Measurements from ENCODE around the gene RREB1. TPM values are rescaled to one million over a fixed set of nuclear protein-coding genes. Genes with fewer than 3 reads are reported as not detected.

The RREB1 gene
- total and polyA plus RNA-seq, 2 donors (not counting 3 experiments of a cell fraction or from before 2014, with no cell fraction given): 3.7 to 33.0 TPM

DNA sequence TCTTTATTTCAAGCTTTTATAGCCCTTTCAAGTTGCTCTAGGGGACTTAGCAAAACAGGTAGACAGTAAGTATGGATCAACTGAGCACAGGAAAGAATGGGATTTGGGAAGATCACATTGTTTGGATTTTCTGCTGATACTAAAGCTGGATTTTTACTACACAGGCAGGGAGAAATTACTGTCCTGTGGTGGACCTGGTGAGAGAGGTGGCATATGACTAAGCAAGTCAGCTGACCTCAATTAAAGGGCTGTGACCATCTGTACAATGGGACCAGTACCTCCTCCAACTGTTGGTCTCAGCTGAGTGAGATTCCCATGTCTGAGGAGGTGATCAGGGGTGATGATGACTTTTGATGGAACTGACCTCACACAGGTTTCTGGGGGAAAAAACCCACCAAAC, 28.0 kb downstream of the RREB1 start:
- FAIRE-seq: no peak
- H2AFZ ChIP-seq (ENCODE audit: low read depth, low read length): no peak overlapping the region
- no peaks in the 10 kb centered on the region for H3K9me3 ChIP-seq (replicated peaks; ENCODE audit: control insufficient read depth, insufficient read depth, low read length)
- no peaks in the 10 kb centered on the region for H3K36me3 ChIP-seq (ENCODE audit: control insufficient read depth in 2 of 2, extremely low read depth in 1 of 2, insufficient read depth in 2 of 2, low read length in 2 of 2)
- intact Hi-C loops (cut with micrococcal nuclease) (no loop called here), dilution Hi-C loops (cut with MboI; ENCODE audit: extremely low pct_ligation_motif_present, low sequenced_read_pairs) (no loop called here)
- no peak for DNase-seq (ENCODE audit: low read depth, low spot score)
- TF ChIP-seq MYC (IDR thresholded peaks at IDR 0.05; ENCODE audit: low read depth, low read length) (no peak), FOS (IDR thresholded peaks at IDR 0.05; ENCODE audit: borderline replicate concordance, insufficient read depth, low read length) (no peak), GATA2 (IDR thresholded peaks at IDR 0.05; ENCODE audit: insufficient read depth, insufficient read length, low read depth, low read length) (no peak), POLR2AphosphoS5 (IDR thresholded peaks at IDR 0.05; ENCODE audit: insufficient read depth, low read depth, low read length) (no peak), POLR2A (IDR thresholded peaks at IDR 0.05; ENCODE audit: low read depth, low read length) (no peak), JUN (IDR thresholded peaks at IDR 0.05; ENCODE audit: borderline replicate concordance, insufficient read depth, insufficient read length, low read depth) (no peak), EZH2 (IDR thresholded peaks at IDR 0.05; ENCODE audit: borderline replicate concordance, low read depth, low read length, severe bottlenecking) (no peak), CTCF (IDR thresholded peaks at IDR 0.05; ENCODE audit: extremely low read depth in 1 of 2, insufficient read depth in 1 of 2, low read depth in 1 of 2, low read length in 2 of 2) (no peak)
- TF ChIP-seq, protein P1, sequence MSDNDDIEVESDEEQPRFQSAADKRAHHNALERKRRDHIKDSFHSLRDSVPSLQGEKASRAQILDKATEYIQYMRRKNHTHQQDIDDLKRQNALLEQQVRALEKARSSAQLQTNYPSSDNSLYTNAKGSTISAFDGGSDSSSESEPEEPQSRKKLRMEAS (IDR thresholded peaks at IDR 0.05; ENCODE audit: insufficient read depth, insufficient read length): no peak
- H3K27me3 ChIP-seq (ENCODE audit: control insufficient read depth in 2 of 2, insufficient read depth in 2 of 2, low read length in 2 of 2): no peaks in the 10 kb centered on the region
- ChIA-PET CTCF (no interaction called here), POLR2A (no interaction called here)
- no peak overlapping the region for H3K27ac ChIP-seq (ENCODE audit: insufficient read depth, low read depth, low read length)
- H4K20me1 ChIP-seq (replicated peaks; ENCODE audit: control insufficient read depth, extremely low read depth, insufficient read depth, low read length): peaks cover 2% of the 10 kb centered on the region
- H3K9me1 ChIP-seq (replicated peaks; ENCODE audit: control insufficient read depth, extremely low read depth, insufficient read depth, low read length): no peaks in the 10 kb centered on the region
- H3K4me3 ChIP-seq (replicated peaks in 1 of 3; ENCODE audit: insufficient read depth in 1 of 3, low read depth in 1 of 3, low read length in 3 of 3): no peak overlapping the region
- peaks cover 28% of the 10 kb centered on the region for H3K4me1 ChIP-seq (ENCODE audit: control insufficient read depth, extremely low read depth, insufficient read depth, low read length)
- BruUV-seq (replicated peaks): no TSS peak
- H3K9ac ChIP-seq (replicated peaks; ENCODE audit: extremely low read depth, insufficient read depth, low read length): no peak overlapping the region
- H3K79me2 ChIP-seq (ENCODE audit: control insufficient read depth, insufficient read depth, low read length): peaks cover 64% of the 10 kb centered on the region
- H3K4me2 ChIP-seq (ENCODE audit: insufficient read depth, low read length): no peak overlapping the region

Data from endothelial cell of umbilical vein (primary cell).